GM18868 (cell line): ENCODE measurements around the gene GTSE1.

ENCODE experiments used
- ATAC-seq: cut with Tn5 transposase; IDR thresholded peaks from one replicate; pipeline ENCODE4 v1.9.1; 2021; ENCODE audit warnings: mild to moderate bottlenecking, moderate library complexity; ENCODE audit not compliant: unreplicated experiment

GTSE1 gene

GRCh38 chr22:46377525-46378425 lies 81.1 kb downstream of the GTSE1 start:
- ATAC-seq = no peak

- ATAC-seq = no peak
Observed at GRCh38 chr22:46378426-46379065, 81.9 kb downstream of the GTSE1 start.

- ATAC-seq = no peak
Observed at GRCh38 chr22:46379066-46379930, 82.6 kb downstream of the GTSE1 start.

GRCh38 chr22:46380069-46380468 lies 83.4 kb downstream of the GTSE1 start:
- ATAC-seq = no peak
